H54 (cell line): ENCODE measurements around the gene SPRY2.

ENCODE experiments used
- DNase-seq: peaks from one replicate; pipeline ENCODE4 v3.0.0; 2011; ENCODE audit warnings: low spot score, mixed read lengths; ENCODE audit not compliant: insufficient read length
- FAIRE-seq: peaks from 3 replicates; lab custom pipeline; 2011; peaks lifted over from hg19 to GRCh38; lab: Jason Lieb, UNC
- POLR2A ChIP-seq: IDR thresholded peaks from 2 replicates; pipeline ENCODE4 v1.6.1; 2011; ENCODE audit warnings: low read depth, mild to moderate bottlenecking, low read length

Gene SPRY2

DNA sequence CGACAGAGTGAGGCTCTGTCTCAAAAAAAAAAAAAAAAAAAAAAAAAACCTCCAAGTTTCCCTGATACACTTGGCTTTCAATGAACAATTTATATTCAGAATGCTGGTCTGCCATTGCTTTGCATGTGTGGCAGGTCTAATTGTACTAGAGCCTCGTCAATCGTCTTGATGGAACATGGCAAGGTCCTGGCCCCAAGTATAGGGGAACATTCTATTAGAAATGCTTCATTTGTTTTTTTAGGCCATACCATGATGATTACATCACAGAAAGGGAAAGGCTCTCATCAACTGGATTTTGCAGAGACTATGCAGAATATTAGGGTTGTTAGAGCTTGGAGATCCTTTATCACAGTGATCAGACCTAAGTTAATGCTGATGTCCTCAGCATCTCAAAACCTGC lies 28.0 kb downstream of the SPRY2 start:
- no peak for TF ChIP-seq POLR2A
- DNase-seq (no peak), FAIRE-seq (no peak)

DNA sequence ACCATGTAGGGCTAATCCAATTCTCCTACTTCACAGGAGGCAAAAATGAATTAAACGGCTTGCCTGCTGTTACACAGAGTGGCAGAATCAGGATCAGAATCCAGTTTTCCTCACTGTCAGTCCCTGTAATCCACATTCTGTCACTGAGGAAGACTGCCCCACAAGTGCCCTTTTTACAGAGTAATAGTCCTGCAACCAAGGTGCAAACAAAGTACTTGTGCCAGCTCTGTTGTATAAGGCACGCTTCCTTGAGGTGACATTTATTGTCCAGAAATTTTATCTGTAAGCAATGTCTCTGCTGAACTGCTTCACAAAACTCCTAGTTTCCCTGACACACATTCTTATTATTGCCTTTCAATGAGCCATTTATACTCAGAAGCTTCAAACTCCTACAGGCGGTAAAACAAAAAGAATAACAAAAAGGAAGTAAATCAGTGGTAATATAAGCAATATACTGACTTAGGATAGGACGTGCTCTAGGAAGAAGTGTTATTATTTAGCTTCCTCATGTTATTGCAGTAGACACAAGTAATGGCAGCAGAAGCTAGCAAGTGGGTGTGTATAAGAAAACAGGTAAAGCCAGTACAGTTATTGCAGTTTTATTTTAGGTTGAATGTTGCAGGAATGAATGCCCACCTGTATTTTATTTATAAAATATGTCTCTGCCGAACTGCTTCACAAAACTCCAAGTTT lies 28.8 kb downstream of the SPRY2 start:
- TF ChIP-seq POLR2A: no peak
- FAIRE-seq (no peak), DNase-seq (no peak)

DNA sequence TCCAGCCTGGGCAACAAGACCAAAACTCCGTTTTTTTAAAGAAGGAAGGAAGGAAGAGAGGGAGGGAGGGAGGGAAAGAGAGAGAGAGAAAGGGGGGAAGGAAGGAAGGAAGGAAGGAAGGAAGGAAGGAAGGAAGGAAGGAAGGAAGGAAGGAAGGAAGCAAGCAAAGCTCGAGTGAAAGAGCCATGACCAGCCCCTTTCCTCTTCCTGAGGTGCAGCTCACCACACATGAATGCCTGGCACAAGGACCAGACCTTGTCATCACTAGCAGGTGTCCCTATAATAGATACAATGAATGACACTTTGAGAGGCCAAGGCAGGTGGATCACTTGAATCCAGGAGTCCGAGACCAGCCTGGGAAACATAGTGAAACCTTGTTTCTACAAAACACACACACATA lies 31.0 kb downstream of the SPRY2 start:
- TF ChIP-seq POLR2A: no peak
- FAIRE-seq (no peak), DNase-seq (no peak)

DNA sequence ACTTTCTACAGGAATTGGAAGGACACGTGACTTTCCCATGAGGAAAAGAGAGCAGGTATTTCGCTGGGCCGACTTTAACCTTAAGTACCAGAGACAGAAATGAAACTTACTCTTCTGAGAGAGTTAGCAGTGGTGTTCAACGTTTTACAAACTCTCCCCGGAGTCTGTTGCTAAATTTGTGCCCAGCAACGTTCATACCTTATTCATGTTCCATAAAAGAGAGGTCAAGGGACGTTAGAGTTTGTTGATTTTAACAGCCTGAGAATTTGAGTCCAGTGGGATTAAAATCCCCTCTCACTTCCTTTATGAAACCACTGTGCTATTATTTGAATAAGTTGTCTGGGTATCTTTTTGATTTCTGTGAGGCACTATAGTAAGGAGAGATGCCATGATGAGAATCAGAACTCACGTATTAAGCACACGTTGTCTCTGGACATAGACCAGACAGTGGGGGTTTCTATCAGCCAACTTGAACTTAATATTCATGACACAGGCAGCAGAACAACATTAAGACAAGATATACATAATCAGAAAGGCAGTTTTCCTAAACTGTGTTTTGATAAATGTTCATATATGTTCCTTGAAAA lies 33.4 kb downstream of the SPRY2 start:
- FAIRE-seq: no peak

DNA sequence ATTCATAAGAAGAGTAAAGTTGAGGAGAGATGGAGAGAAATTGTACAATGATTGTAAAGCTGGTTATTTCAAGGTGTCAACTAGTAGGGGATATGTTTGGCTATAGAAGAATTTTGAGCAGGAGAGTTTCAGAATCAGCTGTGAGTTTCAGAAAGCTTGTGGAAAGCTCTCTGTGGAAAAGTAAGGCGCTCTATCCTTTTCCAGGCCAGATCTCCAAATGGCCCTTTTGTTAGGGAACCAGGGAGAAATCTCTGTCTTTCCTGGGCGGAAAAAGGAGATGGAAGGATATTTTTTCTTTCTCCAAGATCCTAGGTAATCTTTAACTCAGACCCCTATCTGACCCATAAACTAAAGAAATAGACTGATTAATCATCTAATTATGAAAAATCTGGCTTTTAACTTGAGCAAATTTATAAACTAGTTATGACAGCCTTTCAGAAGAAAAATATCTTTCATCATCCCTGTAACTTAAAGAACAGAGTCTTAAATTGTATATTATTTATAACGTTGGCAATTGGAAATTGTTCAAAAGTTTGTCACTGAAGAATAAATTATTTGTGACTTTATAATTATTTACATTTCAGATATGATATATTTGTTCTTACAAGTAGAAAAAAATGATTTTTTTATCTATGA lies 34.5 kb downstream of the SPRY2 start:
- no peak for FAIRE-seq
- TF ChIP-seq POLR2A: no peak
- DNase-seq: no peak

More for the DNA sequence above, 33.4 kb downstream of the SPRY2 start:
- TF ChIP-seq POLR2A: no peak
- no peak for DNase-seq

DNA sequence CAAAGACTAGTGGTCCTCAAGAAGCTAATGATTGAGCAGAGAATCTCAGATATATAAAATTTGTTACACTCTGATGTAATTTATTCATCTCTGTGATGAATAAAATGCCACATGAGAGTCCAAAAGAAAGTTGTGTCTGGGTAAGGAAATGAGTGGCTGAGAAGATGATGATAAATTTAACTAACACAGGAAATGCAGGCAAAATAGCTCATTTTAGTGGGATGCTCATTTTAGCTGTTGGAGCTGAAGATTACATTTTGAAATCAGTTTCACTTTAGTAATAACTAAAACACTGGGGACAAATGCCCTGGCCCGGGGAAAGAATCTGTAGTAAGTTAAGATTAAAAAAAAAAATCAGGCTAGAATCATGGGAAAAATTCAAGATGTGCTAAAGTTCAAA lies 35.2 kb downstream of the SPRY2 start:
- no peak for FAIRE-seq
- DNase-seq: no peak
- TF ChIP-seq POLR2A: no peak

DNA sequence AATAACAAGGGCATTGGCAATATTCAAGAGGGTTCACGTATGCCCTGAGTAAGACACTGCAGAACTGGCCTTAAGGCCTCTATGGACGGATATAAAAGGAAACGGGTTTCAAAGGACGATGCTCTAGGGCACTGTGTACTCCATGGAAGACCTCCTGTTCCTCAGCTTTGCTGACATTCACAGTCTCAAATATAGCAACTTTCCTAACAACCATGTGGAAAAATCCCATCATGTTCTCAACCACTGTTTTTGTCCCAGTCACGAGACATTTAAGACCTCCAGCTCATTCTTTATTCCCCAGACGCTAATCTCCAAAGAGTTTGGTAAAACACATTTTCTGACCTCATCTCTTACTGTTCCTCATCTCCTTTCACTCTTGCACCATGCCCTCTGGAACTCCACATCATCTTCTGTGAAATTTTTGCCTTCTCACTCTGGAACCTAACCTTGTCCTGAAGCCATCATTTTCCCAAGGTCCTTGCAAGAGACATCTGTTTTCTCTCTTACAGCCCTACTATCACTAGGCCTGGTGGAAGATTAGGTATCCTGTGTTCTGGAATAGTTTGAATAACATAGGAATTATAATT lies 37.6 kb downstream of the SPRY2 start:
- no peak for TF ChIP-seq POLR2A
- FAIRE-seq (no peak), DNase-seq (no peak)

DNA sequence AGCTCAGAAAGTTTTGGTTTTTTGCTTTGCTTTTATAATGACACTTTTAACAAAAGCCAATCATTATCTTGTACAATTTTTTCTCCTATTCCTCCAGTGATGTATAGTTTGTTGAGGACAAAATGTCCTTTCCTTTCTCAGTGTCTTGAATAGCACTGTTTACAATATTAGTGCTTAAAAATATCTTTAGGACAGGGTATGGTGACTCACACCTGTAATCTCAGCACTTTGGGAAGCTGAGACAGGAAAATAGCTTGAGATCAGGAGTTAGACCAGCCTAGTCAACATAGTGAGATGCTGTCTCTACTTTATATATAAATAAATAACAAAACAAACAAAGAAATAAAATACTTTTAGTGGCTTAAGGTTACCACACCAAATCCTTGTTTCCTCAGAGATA lies 41.9 kb downstream of the SPRY2 start:
- no peak for FAIRE-seq
- TF ChIP-seq POLR2A: no peak

DNA sequence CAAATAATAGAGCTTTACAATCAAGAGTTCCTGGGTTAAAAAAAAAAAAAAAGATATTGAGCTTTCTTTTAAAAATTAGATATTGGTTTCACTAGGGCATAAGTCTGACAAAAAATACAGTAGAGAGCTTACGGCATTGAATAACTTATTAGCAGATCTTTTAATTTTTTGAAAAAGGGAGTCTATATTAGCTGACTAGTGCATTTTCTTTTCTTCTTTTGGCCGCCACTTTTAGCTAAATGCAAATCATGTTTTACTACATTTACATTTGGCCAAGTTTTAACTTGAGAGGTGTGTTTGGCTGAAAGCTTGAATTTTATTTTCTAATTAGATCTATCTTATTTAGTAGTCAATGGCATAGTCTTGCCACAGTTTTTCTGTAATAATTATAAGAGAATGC lies 43.4 kb downstream of the SPRY2 start:
- no peak for FAIRE-seq
- DNase-seq: no peak
- TF ChIP-seq POLR2A: no peak

More for the DNA sequence above, 41.9 kb downstream of the SPRY2 start:
- no peak for DNase-seq

DNA sequence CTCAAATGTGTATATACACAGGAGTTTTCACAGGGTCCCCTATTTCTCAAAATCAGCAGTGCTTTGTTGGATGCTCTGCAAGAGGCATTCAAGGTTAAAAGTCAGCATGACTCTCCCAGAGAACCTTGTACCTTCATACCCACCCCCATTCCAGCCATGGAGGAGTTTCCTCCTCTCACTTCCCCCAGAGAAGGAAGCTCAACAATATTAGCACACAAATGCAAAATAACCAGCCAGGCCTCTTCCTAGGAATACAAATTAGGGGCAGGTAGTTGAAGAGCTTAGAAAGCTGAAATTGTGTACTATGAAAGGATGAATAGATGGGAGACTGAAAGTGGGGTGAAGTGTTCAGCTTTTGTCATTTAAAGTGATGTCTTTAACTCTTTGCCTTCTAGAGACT lies 43.8 kb downstream of the SPRY2 start:
- FAIRE-seq (no peak), DNase-seq (no peak)
- TF ChIP-seq POLR2A: no peak

DNA sequence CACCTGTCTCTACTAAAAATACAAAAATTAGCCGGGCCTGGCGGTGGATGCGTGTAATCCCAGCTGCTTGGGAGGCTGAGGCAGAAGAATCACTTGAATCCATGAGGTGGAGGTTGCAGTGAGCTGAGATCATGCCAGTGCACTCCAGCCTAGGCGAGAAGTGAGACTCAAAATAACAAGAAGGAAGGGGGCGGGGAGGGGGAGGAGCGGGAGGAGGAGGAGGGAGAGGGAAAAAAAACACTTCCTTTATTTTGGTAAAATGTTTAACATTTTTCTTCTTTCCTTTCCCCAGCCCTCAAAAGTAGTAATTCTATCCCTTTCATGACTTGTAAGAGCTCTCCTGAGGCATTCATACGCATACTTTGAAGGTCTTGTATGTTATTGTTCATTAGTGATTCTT lies 44.3 kb downstream of the SPRY2 start:
- no peak for FAIRE-seq
- TF ChIP-seq POLR2A: no peak

DNA sequence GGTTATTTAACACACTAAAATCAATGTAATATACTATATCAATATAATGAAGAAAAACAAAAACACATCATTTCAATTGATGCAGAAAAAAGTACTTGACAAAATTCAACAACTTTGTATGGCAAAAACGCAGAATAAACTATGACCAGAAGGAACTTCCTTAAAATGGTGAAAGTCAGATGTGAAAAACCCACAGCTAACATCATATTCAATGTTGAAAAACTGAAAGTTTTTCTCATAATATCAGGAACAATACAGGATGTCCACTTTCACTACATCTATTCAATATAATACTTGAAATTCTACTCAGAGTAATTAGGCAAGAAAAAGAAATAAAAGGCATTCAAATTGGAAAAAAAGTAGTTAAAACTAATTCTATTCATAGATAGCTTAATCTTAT lies 50.3 kb downstream of the SPRY2 start:
- no peak for TF ChIP-seq POLR2A
- FAIRE-seq: no peak
- no peak for DNase-seq

More for the DNA sequence above, 44.3 kb downstream of the SPRY2 start:
- no peak for DNase-seq
